Fibroblast of the aortic adventitia (primary cell): Measurements from ENCODE around the gene APLP1. TPM values are rescaled to one million over a fixed set of nuclear protein-coding genes. Genes with fewer than 3 reads are reported as not detected.

Source experiments
- DNase-seq: peaks from one replicate; pipeline ENCODE4 v3.0.0-alpha.2; 2010; ENCODE audit warnings: low read depth
- H3K4me3 ChIP-seq: 2 replicates; pipeline ENCODE4 v1.5.1; 2011; ENCODE audit warnings: low read depth, mild to moderate bottlenecking, control low read depth, low read length, moderate library complexity
- total RNA-seq: library from RNA; depleted of rRNA; stranded (reverse); fragments of >200 nt; gene quantifications from 2 replicates; pipeline ENCODE4 v1.2.3, GENCODE V29; 2012; ENCODE audit warnings: low replicate concordance
- TF ChIP-seq, protein P1 (sequence below): IDR thresholded peaks from 2 replicates; pipeline ENCODE4 v1.5.1; 2011; ENCODE audit warnings: mild to moderate bottlenecking, low read length, control low read depth, inconsistent platforms; ENCODE audit not compliant: insufficient read depth

APLP1 gene
- total RNA-seq, 1 donor, result 8.6 TPM

GRCh38 chr19:35898499-35898809 is 30.1 kb downstream of the APLP1 start:
- TF ChIP-seq, protein P1, sequence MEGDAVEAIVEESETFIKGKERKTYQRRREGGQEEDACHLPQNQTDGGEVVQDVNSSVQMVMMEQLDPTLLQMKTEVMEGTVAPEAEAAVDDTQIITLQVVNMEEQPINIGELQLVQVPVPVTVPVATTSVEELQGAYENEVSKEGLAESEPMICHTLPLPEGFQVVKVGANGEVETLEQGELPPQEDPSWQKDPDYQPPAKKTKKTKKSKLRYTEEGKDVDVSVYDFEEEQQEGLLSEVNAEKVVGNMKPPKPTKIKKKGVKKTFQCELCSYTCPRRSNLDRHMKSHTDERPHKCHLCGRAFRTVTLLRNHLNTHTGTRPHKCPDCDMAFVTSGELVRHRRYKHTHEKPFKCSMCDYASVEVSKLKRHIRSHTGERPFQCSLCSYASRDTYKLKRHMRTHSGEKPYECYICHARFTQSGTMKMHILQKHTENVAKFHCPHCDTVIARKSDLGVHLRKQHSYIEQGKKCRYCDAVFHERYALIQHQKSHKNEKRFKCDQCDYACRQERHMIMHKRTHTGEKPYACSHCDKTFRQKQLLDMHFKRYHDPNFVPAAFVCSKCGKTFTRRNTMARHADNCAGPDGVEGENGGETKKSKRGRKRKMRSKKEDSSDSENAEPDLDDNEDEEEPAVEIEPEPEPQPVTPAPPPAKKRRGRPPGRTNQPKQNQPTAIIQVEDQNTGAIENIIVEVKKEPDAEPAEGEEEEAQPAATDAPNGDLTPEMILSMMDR, result no peak
- H3K4me3 ChIP-seq, result peak overlapping the region; percentile 78
- no peak for DNase-seq

- peak overlapping the region; percentile 78 for H3K4me3 ChIP-seq
- TF ChIP-seq, protein P1, result no peak
- peak; percentile 76 for DNase-seq
Observed at GRCh38 chr19:35899547-35900214, 31.3 kb downstream of the APLP1 start.

GRCh38 chr19:35901055-35901644 is 32.8 kb downstream of the APLP1 start:
- TF ChIP-seq, protein P1, result no peak
- H3K4me3 ChIP-seq, result no peak overlapping the region
- peak; percentile 59 for DNase-seq

DNA sequence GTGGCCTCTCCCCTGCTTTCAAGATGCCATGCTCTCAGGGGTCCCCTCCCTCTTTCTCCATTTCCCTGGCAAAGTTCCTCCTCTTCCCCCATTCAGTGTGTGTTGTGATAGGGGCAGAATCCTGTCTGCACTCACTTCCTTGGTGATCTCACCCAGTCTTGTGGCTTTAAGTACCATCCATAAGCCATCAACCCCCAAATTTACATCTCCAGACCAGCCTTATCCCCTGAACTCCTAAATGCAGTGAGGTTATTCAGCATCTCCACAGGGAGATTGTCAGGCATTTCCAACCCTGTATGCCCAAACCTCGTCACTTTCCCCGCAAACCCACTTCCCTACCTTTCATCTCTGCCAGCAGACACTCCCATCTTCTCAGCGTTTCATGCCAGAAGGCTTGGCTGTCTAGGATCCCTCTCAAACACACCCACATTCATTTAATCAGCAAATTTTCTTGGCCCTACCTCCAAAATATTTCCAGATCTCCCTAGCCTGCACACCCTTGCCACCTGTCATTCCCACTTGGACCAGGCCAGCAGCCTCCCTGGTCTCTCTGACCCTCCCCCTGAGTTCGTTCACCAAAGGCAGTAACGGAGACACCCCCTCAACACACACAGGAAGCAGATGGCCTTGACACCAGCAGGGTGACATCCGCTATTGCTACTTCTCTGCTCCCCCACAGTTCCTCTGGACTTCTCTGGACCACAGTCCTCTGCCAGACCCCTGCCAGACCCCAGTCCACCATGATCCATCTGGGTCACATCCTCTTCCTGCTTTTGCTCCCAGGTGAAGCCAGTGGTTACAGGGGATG is 33.7 kb downstream of the APLP1 start, which contains the start of gene HCST:
HCST (plus strand) TSS at position 676 of the 808 bp plus-strand sequence; CDS start at position 741, 65 bp downstream.
- H3K4me3 ChIP-seq, result no peak within 1 kb of the TSS
- DNase-seq, result peak; percentile 65
- TF ChIP-seq, protein P1, result no peak

DNA sequence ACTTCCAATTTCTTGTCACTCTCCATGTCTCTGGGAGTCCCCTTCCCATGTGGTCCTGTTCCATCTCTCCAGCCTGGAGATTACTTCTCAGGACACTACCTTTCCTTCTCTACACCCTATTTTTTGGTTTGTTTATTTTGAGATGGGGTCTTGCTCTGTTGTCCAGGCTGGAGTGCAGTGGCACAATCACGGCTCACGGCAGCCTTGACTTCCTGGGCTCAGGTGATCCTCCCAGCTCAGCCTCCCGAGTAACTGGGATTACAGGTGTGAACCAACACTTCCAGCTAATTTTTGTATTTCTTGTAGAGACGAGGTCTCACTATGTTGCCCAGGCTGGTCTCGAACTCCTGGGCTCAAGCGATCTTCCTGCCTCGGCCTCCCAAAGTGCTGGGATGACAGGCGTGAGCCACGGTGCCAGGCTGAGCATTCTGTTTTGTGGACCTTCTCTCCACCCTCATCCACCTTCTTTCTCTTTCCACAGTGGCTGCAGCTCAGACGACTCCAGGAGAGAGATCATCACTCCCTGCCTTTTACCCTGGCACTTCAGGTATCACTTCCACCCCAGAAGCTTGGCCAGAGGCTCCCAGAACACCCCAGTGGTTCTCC is 34.6 kb downstream of the APLP1 start:
- TF ChIP-seq, protein P1, result no peak
- H3K4me3 ChIP-seq, result no peak overlapping the region
- no peak for DNase-seq

- peak overlapping the region; percentile 22 for H3K4me3 ChIP-seq
- TF ChIP-seq, protein P1, result no peak
- peak; percentile 27 for DNase-seq
Observed at GRCh38 chr19:35903550-35904179, 35.3 kb downstream of the APLP1 start.
